ENCODE measurements around the gene IGF1R.

Gene IGF1R

GRCh38 chr15:98802187-98802586 lies 153.8 kb downstream of the IGF1R start:
- no peak overlapping the region for H3K27ac ChIP-seq
- H3K4me3 ChIP-seq = no peak overlapping the region

- Histone ChIP-seq H3K4me3 (no peak overlapping the region), H3K27ac (no peak overlapping the region)
These were observed 155.1 kb downstream of the IGF1R start for GRCh38 chr15:98803228-98804056.

- H3K4me3 ChIP-seq = no peak overlapping the region
- H3K27ac ChIP-seq = no peak overlapping the region
These were observed 155.7 kb downstream of the IGF1R start for GRCh38 chr15:98804057-98804380.

GRCh38 chr15:98805434-98806274 lies 157.3 kb downstream of the IGF1R start:
- no peak overlapping the region for H3K4me3 ChIP-seq

GRCh38 chr15:98806275-98806895 lies 158.0 kb downstream of the IGF1R start:
- Histone ChIP-seq H3K27ac (no peak overlapping the region), H3K4me3 (no peak overlapping the region)

More at GRCh38 chr15:98805434-98806274, 157.3 kb downstream of the IGF1R start:
- H3K27ac ChIP-seq = no peak overlapping the region

- Histone ChIP-seq H3K27ac (no peak overlapping the region), H3K4me3 (no peak overlapping the region)
These were observed 158.9 kb downstream of the IGF1R start for GRCh38 chr15:98807262-98807661.

- Histone ChIP-seq H3K4me3 (no peak overlapping the region), H3K27ac (no peak overlapping the region)
These were observed 160.9 kb downstream of the IGF1R start for GRCh38 chr15:98809273-98809672.

- no peak overlapping the region for H3K27ac ChIP-seq
These were observed 164.5 kb downstream of the IGF1R start for GRCh38 chr15:98812716-98813446.

GRCh38 chr15:98813951-98814350 lies 165.6 kb downstream of the IGF1R start:
- no peak overlapping the region for H3K27ac ChIP-seq
- H3K4me3 ChIP-seq = no peak overlapping the region

More at GRCh38 chr15:98812716-98813446, 164.5 kb downstream of the IGF1R start:
- no peak overlapping the region for H3K4me3 ChIP-seq

- Histone ChIP-seq H3K4me3 (no peak overlapping the region), H3K27ac (peak overlapping the region in 1 of 21 experiments; percentile 21)
These were observed 166.9 kb downstream of the IGF1R start for GRCh38 chr15:98815207-98815606.

- H3K27ac ChIP-seq = no peak overlapping the region
- no peak overlapping the region for H3K4me3 ChIP-seq
These were observed 169.4 kb downstream of the IGF1R start for GRCh38 chr15:98817745-98818144.

GRCh38 chr15:98823012-98823458 lies 174.7 kb downstream of the IGF1R start:
- Histone ChIP-seq H3K4me3 (no peak overlapping the region), H3K27ac (peak overlapping the region in 2 of 21 experiments; percentile 14 to 24)

GRCh38 chr15:98823616-98824015 lies 175.3 kb downstream of the IGF1R start:
- Histone ChIP-seq H3K27ac (peak overlapping the region in 1 of 21 experiments; percentile 14), H3K4me3 (no peak overlapping the region)

- Histone ChIP-seq H3K27ac (no peak overlapping the region), H3K4me3 (no peak overlapping the region)
These were observed 176.3 kb downstream of the IGF1R start for GRCh38 chr15:98824595-98824994.

- H3K4me3 ChIP-seq = no peak overlapping the region
- no peak overlapping the region for H3K27ac ChIP-seq
These were observed 178.3 kb downstream of the IGF1R start for GRCh38 chr15:98826658-98827057.

GRCh38 chr15:98827217-98827616 lies 178.9 kb downstream of the IGF1R start:
- Histone ChIP-seq H3K27ac (no peak overlapping the region), H3K4me3 (no peak overlapping the region)

- no peak overlapping the region for H3K27ac ChIP-seq
- H3K4me3 ChIP-seq = no peak overlapping the region
These were observed 181.8 kb downstream of the IGF1R start for GRCh38 chr15:98830034-98830634.

- Histone ChIP-seq H3K4me3 (no peak overlapping the region), H3K27ac (no peak overlapping the region)
These were observed 186.6 kb downstream of the IGF1R start for GRCh38 chr15:98834976-98835375.

GRCh38 chr15:98835876-98836275 lies 187.5 kb downstream of the IGF1R start:
- Histone ChIP-seq H3K27ac (no peak overlapping the region), H3K4me3 (no peak overlapping the region)
